Neutrophil (primary cell): ENCODE data around the gene DEDD2.
A peak's percentile ranks its signal among the peaks of the same experiment; 100 is the strongest.

ENCODE experiments used
- H3K27ac ChIP-seq: fragments of 200-600 bp; sonication (generic); 2 replicates; pipeline ENCODE4 v1.5.1; 2016; ENCODE audit warnings: mild to moderate bottlenecking, moderate library complexity
- H3K27me3 ChIP-seq: fragments of 200-600 bp; sonication (generic); 2 replicates; pipeline ENCODE4 v1.6.0; 2016; ENCODE audit warnings: mild to moderate bottlenecking
- H3K36me3 ChIP-seq: fragments of 200-600 bp; sonication (generic); 2 replicates; pipeline ENCODE4 v1.5.1; 2017
- H3K4me1 ChIP-seq, 2 experiments: fragments of 200-600 bp in 1 of 2; sonication (generic) in 1 of 2; 1 replicate in 1 of 2; 2 replicates in 1 of 2; pipeline versions ENCODE4 v1.5.1 to v1.6.1; 2013 to 2016; ENCODE audit warnings: low read depth in 1 of 2, low read length in 1 of 2, mild to moderate bottlenecking in 1 of 2, moderate library complexity in 1 of 2; ENCODE audit not compliant: control insufficient read depth in 1 of 2, insufficient read depth in 1 of 2
- H3K4me3 ChIP-seq, 2 experiments: fragments of 200-600 bp in 1 of 2; sonication (generic) in 1 of 2; 1 replicate in 1 of 2; 2 replicates in 1 of 2; pipeline ENCODE4 v1.5.1; 2013 to 2016; ENCODE audit warnings: low read depth in 1 of 2, low read length in 1 of 2, mild to moderate bottlenecking in 1 of 2, moderate library complexity in 1 of 2
- H3K9me3 ChIP-seq: fragments of 200-600 bp; sonication (generic); 2 replicates; pipeline ENCODE4 v1.5.1; 2016
- TF ChIP-seq, protein P1 (sequence below): fragments of 200-600 bp; sonication (generic); IDR thresholded peaks from 2 replicates; pipeline ENCODE4 v1.5.1; 2016; ENCODE audit warnings: antibody characterized with exemption

The DEDD2 gene

DNA sequence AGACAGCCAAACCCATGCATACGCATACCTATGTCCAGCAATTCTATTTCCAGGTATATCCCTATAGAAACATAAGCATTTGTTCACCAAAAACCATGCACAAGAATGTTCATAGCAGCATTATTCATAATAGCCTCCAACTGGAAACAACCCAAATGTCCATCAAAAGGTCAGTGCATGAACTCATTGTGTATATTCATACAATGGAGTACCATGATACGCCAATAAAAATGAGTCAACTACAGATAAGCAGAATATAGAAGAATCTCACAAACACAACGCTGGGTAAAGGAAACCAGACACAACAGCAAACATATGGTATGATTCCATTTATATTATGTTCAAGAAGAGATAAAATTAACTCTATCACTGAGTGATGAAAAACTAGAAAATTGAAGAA lies 23.8 kb downstream of the DEDD2 start:
- Histone ChIP-seq H3K27me3 (no peaks in the 10 kb centered on the region), H3K27ac (peak overlapping the region; percentile 55), H3K4me1 (peaks cover 49 to 50% of the 10 kb centered on the region in 2 experiments), H3K4me3 (no peak overlapping the region), H3K36me3 (peaks cover 13% of the 10 kb centered on the region), H3K9me3 (no peaks in the 10 kb centered on the region)
- TF ChIP-seq, protein P1, sequence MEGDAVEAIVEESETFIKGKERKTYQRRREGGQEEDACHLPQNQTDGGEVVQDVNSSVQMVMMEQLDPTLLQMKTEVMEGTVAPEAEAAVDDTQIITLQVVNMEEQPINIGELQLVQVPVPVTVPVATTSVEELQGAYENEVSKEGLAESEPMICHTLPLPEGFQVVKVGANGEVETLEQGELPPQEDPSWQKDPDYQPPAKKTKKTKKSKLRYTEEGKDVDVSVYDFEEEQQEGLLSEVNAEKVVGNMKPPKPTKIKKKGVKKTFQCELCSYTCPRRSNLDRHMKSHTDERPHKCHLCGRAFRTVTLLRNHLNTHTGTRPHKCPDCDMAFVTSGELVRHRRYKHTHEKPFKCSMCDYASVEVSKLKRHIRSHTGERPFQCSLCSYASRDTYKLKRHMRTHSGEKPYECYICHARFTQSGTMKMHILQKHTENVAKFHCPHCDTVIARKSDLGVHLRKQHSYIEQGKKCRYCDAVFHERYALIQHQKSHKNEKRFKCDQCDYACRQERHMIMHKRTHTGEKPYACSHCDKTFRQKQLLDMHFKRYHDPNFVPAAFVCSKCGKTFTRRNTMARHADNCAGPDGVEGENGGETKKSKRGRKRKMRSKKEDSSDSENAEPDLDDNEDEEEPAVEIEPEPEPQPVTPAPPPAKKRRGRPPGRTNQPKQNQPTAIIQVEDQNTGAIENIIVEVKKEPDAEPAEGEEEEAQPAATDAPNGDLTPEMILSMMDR, result no peak

DNA sequence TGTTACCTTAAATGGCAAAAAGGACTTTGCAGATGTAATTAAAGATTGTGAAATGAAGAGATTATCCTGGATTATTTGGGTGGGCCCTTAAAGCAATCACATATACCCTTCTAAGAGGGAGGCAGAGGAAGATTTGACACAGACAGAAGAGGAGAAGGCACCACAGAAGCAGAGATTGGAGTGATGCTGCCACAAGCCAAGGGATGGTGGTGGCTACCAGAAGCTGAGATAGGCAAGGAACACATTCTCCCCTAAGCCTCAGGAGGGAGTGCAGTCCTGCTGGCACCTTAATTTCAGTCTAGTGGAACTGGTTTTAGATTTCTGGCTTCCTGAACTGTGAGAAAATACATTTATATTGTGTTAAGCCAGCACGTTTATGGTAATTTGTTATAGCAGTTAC lies 24.2 kb downstream of the DEDD2 start:
- H3K36me3 ChIP-seq, result peaks cover 8% of the 10 kb centered on the region
- no peak overlapping the region for H3K4me3 ChIP-seq
- peak overlapping the region; percentile 55 for H3K27ac ChIP-seq
- H3K4me1 ChIP-seq, result peaks cover 45 to 46% of the 10 kb centered on the region in 2 experiments
- TF ChIP-seq, protein P1, result no peak
- H3K9me3 ChIP-seq, result no peaks in the 10 kb centered on the region
- no peaks in the 10 kb centered on the region for H3K27me3 ChIP-seq

DNA sequence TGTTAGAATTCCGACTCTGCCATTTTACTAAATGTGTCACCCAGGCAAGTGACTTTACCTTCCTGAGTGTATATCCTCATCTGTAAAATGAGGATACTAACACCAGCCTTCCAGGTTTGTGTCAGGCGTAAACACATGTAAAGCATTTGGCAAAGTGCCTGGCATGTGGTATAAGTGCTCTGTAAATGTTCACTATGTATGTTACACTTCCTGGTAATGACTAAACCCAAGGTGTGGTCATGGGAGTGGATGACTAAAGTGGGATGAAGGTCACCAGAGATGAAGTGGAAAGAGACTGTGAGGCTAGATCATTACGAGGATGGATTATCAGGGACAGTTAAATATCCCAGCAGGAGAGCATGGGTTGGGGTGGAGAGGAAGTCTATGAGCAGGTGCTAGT lies 25.6 kb downstream of the DEDD2 start:
- H3K27ac ChIP-seq, result peak overlapping the region; percentile 13
- H3K4me3 ChIP-seq, result no peak overlapping the region
- no peaks in the 10 kb centered on the region for H3K27me3 ChIP-seq
- TF ChIP-seq, protein P1, result no peak
- no peaks in the 10 kb centered on the region for H3K9me3 ChIP-seq
- H3K36me3 ChIP-seq, result peaks cover 6% of the 10 kb centered on the region
- peaks cover 31% of the 10 kb centered on the region in 2 experiments for H3K4me1 ChIP-seq

DNA sequence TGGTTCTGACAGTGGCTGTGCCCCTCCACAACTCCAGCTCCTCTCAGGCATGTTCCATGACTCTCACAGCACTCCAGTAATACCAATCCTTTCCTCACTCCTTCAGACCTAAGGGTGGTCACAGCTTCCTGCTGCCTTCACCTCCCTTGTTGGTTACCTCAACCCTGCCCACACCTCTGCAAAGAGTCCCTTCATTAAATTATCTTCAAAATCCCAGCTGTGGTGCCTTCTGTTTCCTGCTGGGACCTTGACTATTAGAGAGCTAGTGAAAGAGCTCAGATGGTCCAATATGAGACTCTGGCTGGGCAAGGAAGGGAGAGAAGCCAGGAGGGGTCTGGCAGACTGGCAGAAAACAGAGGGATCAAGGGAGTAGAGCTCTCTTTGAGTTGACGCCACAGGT lies 26.1 kb downstream of the DEDD2 start:
- TF ChIP-seq, protein P1, result no peak
- H3K4me3 ChIP-seq, result no peak overlapping the region
- peaks cover 26 to 27% of the 10 kb centered on the region in 2 experiments for H3K4me1 ChIP-seq
- no peak overlapping the region for H3K27ac ChIP-seq
- H3K9me3 ChIP-seq, result no peaks in the 10 kb centered on the region
- peaks cover 6% of the 10 kb centered on the region for H3K36me3 ChIP-seq
- H3K27me3 ChIP-seq, result no peaks in the 10 kb centered on the region

DNA sequence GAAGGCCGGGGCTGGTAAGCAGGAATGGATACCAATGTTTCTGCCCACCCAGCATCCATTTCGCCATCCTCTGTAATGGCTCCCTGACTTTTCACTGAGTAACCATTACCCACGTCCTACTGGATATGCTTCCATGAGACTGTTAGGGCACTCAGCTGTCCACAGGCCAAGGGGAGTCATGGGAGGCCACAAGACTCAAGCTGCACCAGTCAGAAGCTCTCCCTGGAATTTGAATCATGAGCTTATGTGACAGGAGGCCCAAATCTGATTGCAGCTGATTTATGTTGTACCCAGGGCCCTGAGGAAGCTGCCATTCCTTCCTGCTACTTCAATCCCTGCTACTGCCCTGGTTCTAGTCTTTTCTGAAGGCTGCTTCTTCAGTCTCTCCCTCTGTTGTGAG lies 28.3 kb downstream of the DEDD2 start:
- H3K27me3 ChIP-seq, result no peaks in the 10 kb centered on the region
- TF ChIP-seq, protein P1, result no peak
- peaks cover 37% of the 10 kb centered on the region in 2 experiments for H3K4me1 ChIP-seq
- H3K4me3 ChIP-seq, result no peak overlapping the region
- H3K9me3 ChIP-seq, result no peaks in the 10 kb centered on the region
- peak overlapping the region; percentile 43 for H3K27ac ChIP-seq
- no peaks in the 10 kb centered on the region for H3K36me3 ChIP-seq

DNA sequence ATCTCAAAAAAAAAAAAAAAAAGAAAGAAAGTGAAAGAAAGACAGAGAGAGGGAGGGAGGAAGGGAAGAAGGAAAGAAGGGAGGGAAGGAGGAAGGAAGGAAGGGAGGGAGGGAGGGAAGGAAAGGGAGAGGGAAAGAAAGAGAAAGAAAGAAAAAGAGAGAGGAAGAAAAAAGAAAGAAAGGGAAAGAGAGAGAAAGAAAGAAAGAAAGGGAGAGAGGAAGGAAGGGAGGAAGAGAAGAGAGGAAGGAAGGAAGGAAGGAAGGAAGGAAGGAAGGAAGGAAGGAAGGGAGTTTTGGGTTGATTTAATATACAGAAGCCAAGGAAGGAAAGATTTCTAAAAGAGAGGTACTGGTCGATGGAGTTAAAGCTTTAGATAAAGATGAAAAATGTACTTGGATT lies 28.8 kb downstream of the DEDD2 start:
- Histone ChIP-seq H3K4me1 (peaks cover 42% of the 10 kb centered on the region in 2 experiments), H3K27me3 (no peaks in the 10 kb centered on the region), H3K9me3 (no peaks in the 10 kb centered on the region), H3K36me3 (no peaks in the 10 kb centered on the region), H3K27ac (peak overlapping the region; percentile 43), H3K4me3 (no peak overlapping the region)
- TF ChIP-seq, protein P1, result no peak
